ENCODE measurements around the gene UGT1A3. TPM values are rescaled to one million over a fixed set of nuclear protein-coding genes. Genes with fewer than 3 reads are reported as not detected.

Gene UGT1A3
- total and polyA plus RNA-seq, 7 donors: 0.36 TPM; not detected in 6

DNA sequence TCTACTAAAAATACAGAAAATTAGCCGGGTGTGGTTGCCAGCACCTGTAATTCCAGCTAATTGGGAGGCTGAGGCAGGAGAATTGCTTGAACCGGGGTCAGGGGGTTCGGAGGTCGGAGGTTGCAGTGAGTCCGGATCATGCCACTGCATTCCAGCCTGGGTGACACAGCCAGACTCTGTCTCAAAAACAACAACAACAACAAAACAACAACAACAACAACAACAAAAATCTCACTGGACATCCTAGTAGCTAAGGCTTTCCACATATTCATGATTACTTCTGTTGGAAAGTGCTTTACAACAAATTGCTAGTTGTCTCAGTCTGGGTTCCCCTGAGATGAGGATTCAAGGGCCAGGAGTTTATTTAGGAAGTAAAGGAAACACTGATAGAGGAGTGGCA, 45.0 kb downstream of the UGT1A3 start:
- intact Hi-C loops (cut with DNase I): no loop called here
- no peak overlapping the region for H3K27ac ChIP-seq
- H3K4me3 ChIP-seq: no peak overlapping the region
- H3K27me3 ChIP-seq: no peaks in the 10 kb centered on the region
- 92 to 95% methylated on average over 5 of the region's 5 CpGs for WGBS, 2 donors
- no peaks in the 10 kb centered on the region for H3K36me3 ChIP-seq
- H3K4me1 ChIP-seq: no peaks in the 10 kb centered on the region
- DNase-seq: no peak
- H3K9me3 ChIP-seq: no peaks in the 10 kb centered on the region
- TF ChIP-seq POLR2AphosphoS5 (IDR thresholded peaks at IDR 0.05): no peak
- TF ChIP-seq, protein P1, sequence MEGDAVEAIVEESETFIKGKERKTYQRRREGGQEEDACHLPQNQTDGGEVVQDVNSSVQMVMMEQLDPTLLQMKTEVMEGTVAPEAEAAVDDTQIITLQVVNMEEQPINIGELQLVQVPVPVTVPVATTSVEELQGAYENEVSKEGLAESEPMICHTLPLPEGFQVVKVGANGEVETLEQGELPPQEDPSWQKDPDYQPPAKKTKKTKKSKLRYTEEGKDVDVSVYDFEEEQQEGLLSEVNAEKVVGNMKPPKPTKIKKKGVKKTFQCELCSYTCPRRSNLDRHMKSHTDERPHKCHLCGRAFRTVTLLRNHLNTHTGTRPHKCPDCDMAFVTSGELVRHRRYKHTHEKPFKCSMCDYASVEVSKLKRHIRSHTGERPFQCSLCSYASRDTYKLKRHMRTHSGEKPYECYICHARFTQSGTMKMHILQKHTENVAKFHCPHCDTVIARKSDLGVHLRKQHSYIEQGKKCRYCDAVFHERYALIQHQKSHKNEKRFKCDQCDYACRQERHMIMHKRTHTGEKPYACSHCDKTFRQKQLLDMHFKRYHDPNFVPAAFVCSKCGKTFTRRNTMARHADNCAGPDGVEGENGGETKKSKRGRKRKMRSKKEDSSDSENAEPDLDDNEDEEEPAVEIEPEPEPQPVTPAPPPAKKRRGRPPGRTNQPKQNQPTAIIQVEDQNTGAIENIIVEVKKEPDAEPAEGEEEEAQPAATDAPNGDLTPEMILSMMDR (IDR thresholded peaks at IDR 0.05): no peak
- no peak for TF ChIP-seq POLR2A (IDR thresholded peaks at IDR 0.05)
- no peak for TF ChIP-seq EP300 (IDR thresholded peaks at IDR 0.05)

DNA sequence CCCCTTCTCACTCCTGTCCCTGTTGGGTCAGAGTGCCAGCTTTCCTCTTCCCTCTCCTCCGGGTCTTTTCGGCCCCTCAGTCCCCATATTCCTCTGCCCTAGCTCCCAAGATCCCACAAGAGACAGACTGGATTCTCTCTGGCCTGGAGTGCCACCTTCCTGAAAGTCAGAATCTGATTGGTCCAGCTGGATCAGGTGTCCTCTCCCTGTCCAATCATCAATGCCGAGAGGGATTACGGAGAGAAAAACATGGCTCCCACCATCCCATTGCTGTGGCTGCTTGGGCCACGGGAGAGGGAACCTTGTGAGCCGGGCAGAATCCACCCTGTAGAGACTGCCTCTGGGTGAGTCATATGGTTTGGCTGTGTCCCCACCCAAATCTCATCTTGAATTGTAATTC, 46.6 kb downstream of the UGT1A3 start:
- no peaks in the 10 kb centered on the region for H3K9me3 ChIP-seq
- H3K27me3 ChIP-seq: no peaks in the 10 kb centered on the region
- intact Hi-C loops (cut with DNase I): no loop called here
- TF ChIP-seq POLR2A (IDR thresholded peaks at IDR 0.05) (no peak), POLR2AphosphoS5 (IDR thresholded peaks at IDR 0.05) (no peak), EP300 (IDR thresholded peaks at IDR 0.05) (no peak)
- TF ChIP-seq, protein P1 (IDR thresholded peaks at IDR 0.05): no peak
- no peak overlapping the region for H3K27ac ChIP-seq
- no peaks in the 10 kb centered on the region for H3K36me3 ChIP-seq
- no peaks in the 10 kb centered on the region for H3K4me1 ChIP-seq
- WGBS, 2 donors: 95 to 96% methylated on average over 6 of the region's 6 CpGs
- H3K4me3 ChIP-seq: no peak overlapping the region
- no peak for DNase-seq

DNA sequence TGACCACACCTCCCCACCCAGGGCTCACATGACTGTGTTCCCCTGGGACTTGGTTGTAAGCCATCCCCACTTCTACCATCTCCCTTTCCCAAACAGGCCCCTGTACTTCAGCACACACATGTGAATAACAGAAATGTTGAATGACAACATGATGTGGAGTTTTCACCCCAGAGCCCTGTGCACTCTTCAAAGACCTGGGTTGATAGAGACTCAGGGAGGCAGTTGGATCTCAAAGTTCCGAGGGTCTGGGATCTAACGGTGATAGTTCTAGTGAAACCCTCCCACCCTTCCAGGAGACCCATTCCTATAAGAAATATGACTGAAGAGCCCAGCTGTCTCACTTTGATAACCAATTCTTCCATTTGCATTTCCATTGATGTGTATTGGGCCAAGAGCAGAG, 49.2 kb downstream of the UGT1A3 start, which contains the start of gene MROH2A:
TSS of gene MROH2A (plus strand) at position 301 of the 400 bp plus-strand sequence. CDS start 1,029 bp downstream, outside the sequence.
- Histone ChIP-seq H3K9me3 (no peaks in the 10 kb centered on the region), H3K27me3 (no peaks in the 10 kb centered on the region), H3K27ac (no peak within 1 kb of the TSS), H3K36me3 (no peaks in the 10 kb centered on the region), H3K4me3 (no peak within 1 kb of the TSS), H3K4me1 (no peaks in the 10 kb centered on the region)
- intact Hi-C loops (cut with DNase I): no loop called here
- WGBS, 2 donors: 87 to 88% methylated on average over 2 of the region's 2 CpGs
- TF ChIP-seq POLR2A (IDR thresholded peaks at IDR 0.05) (no peak), POLR2AphosphoS5 (IDR thresholded peaks at IDR 0.05) (no peak), EP300 (IDR thresholded peaks at IDR 0.05) (no peak)
- TF ChIP-seq, protein P1 (IDR thresholded peaks at IDR 0.05): no peak
- no peak for DNase-seq

DNA sequence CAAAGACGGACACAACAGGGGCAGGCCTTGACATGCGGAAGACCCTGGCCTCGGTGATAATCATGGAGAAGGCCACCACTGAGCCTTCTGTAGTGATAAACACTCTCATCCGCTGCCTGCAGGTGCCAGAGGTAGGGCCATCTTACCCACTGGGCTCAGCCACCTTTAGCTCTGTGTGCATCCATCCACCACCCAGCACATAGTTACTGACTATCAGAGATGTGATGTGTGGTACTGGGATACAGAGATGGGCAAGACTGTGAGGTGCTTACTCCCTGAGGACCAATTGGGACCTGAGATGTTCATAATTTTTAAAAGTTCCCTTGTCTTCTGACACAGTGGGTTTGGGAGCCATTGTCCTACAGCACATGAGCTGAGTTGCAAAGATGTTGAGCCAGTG, 50.9 kb downstream of the UGT1A3 start:
- Histone ChIP-seq H3K36me3 (no peaks in the 10 kb centered on the region), H3K27me3 (no peaks in the 10 kb centered on the region), H3K9me3 (no peaks in the 10 kb centered on the region), H3K27ac (no peak overlapping the region), H3K4me1 (no peaks in the 10 kb centered on the region), H3K4me3 (no peak overlapping the region)
- DNase-seq: no peak
- 89 to 92% methylated on average over 4 of the region's 4 CpGs for WGBS, 2 donors
- TF ChIP-seq EP300 (IDR thresholded peaks at IDR 0.05) (no peak), POLR2AphosphoS5 (IDR thresholded peaks at IDR 0.05) (no peak), POLR2A (IDR thresholded peaks at IDR 0.05) (no peak)
- TF ChIP-seq, protein P1 (IDR thresholded peaks at IDR 0.05): no peak
- intact Hi-C loops (cut with DNase I): no loop called here

DNA sequence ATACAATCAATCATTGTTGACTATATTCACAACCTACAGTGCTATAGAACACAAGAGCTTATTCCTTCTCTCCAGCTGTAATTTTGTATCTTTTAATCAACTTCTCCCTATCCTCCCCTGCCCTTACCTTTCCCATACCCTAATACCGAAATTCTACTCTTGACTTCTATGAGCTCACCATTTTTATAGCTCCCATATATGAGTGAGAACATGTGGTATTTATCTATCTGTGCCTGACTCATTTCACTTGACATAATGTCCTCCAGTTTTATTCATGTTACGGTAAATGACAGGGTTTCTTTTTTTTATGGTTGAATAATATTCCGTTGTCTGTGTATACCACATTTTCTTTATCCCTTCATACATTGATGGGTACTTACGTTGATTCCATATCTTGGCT, 51.9 kb downstream of the UGT1A3 start:
- H3K27ac ChIP-seq: no peak overlapping the region
- intact Hi-C loops (cut with DNase I): no loop called here
- 67 to 85% methylated on average over 4 of the region's 4 CpGs for WGBS, 2 donors
- H3K36me3 ChIP-seq: no peaks in the 10 kb centered on the region
- H3K9me3 ChIP-seq: no peaks in the 10 kb centered on the region
- no peak for DNase-seq
- no peak overlapping the region for H3K4me3 ChIP-seq
- TF ChIP-seq, protein P1 (IDR thresholded peaks at IDR 0.05): no peak
- TF ChIP-seq EP300 (IDR thresholded peaks at IDR 0.05): no peak
- H3K27me3 ChIP-seq: no peaks in the 10 kb centered on the region
- H3K4me1 ChIP-seq: no peaks in the 10 kb centered on the region
